SK-N-SH (cell line): ENCODE results near the gene SH3PXD2A.

Experiments used
- CTCF ChIP-seq: fragments of 200-600 bp; sonication (generic); IDR thresholded peaks from 2 replicates; pipeline ENCODE4 v1.6.1; 2017; ENCODE audit warnings: antibody characterized with exemption, mild to moderate bottlenecking, moderate library complexity
- EP300 ChIP-seq, 2 experiments: IDR thresholded peaks; 2 replicates each; pipeline versions ENCODE4 v1.4.0 to v1.6.1; 2012; ENCODE audit warnings: borderline replicate concordance in 1 of 2, low read depth in 1 of 2, low read length in 1 of 2
- EZH2phosphoT487 ChIP-seq: fragments of 200-600 bp; sonication (generic); IDR thresholded peaks from 2 replicates; pipeline ENCODE4 v1.6.1; 2017; ENCODE audit warnings: low read depth, mixed run types, mild to moderate bottlenecking, antibody characterized with exemption, moderate library complexity, borderline replicate concordance
- IRF3 ChIP-seq: fragments of 150-350 bp; IDR thresholded peaks from 2 replicates; pipeline ENCODE4 v1.6.1; 2016; ENCODE audit warnings: mild to moderate bottlenecking, low read depth, low read length
- MAX ChIP-seq: IDR thresholded peaks from 2 replicates; pipeline ENCODE4 v1.4.0; 2012; ENCODE audit warnings: low read depth
- REST ChIP-seq: IDR thresholded peaks from 2 replicates; pipeline ENCODE4 v1.6.1; 2012; ENCODE audit warnings: mild to moderate bottlenecking, low read depth, low read length, moderate library complexity
- SIN3A ChIP-seq: IDR thresholded peaks from 2 replicates; pipeline ENCODE4 v1.6.1; 2012; ENCODE audit warnings: low read depth, mild to moderate bottlenecking, low read length, moderate library complexity, borderline replicate concordance
- TAF1 ChIP-seq: IDR thresholded peaks from 2 replicates; pipeline ENCODE4 v1.6.1; 2012; ENCODE audit warnings: low read depth, mild to moderate bottlenecking, low read length, moderate library complexity, borderline replicate concordance
- TCF12 ChIP-seq: IDR thresholded peaks from 2 replicates; pipeline ENCODE4 v1.4.0; 2012
- YY1 ChIP-seq: IDR thresholded peaks from 2 replicates; pipeline ENCODE4 v1.4.0; 2012; ENCODE audit warnings: low read depth, mild to moderate bottlenecking
- TF ChIP-seq, protein P1 (sequence below): fragments of 150-350 bp; IDR thresholded peaks from 2 replicates; pipeline ENCODE4 v1.6.1; 2017; ENCODE audit warnings: antibody characterized with exemption, low read length, low read depth, borderline replicate concordance

- no peak for TF ChIP-seq EZH2phosphoT487
- no peak for TF ChIP-seq MAX
- TF ChIP-seq CTCF: peak; percentile 78
- TF ChIP-seq SIN3A: no peak
- TF ChIP-seq IRF3: no peak
- no peak for TF ChIP-seq TAF1
- TF ChIP-seq TCF12: no peak
- no peak for TF ChIP-seq EP300 (IDR thresholded peaks at IDR 0.05; ENCODE audit: borderline replicate concordance in 1 of 2, low read depth in 1 of 2, low read length in 1 of 2)
- no peak for TF ChIP-seq REST
- TF ChIP-seq, protein P1, sequence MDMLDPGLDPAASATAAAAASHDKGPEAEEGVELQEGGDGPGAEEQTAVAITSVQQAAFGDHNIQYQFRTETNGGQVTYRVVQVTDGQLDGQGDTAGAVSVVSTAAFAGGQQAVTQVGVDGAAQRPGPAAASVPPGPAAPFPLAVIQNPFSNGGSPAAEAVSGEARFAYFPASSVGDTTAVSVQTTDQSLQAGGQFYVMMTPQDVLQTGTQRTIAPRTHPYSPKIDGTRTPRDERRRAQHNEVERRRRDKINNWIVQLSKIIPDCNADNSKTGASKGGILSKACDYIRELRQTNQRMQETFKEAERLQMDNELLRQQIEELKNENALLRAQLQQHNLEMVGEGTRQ: no peak
- TF ChIP-seq YY1: no peak
Observed at GRCh38 chr10:103859161-103860086, 4.0 kb upstream of the SH3PXD2A start.
